PC-3 (cell line): Measurements from ENCODE around the gene TCF7L1. TPM values are rescaled to one million over a fixed set of nuclear protein-coding genes. Genes with fewer than 3 reads are reported as not detected.
A peak's percentile ranks its signal among the peaks of the same experiment; 100 is the strongest.

ENCODE experiments used
- ATAC-seq: fragments of 200-7000 bp; cut with Tn5 transposase; 2 replicates; pipeline ENCODE4 v1.9.1; 2020; ENCODE audit warnings: mild to moderate bottlenecking, moderate library complexity
- BruUV-seq: library from RNA; stranded (reverse); fragments of 400-500 nt; replicated peaks from 2 replicates; lab custom pipeline; 2021; lab: Mats Ljungman, UMichigan
- CTCF ChIA-PET: fragments of 300-600 bp; sonication (Branson Sonifier 250); formaldehyde crosslinking; loops from one replicate; lab custom pipeline; 2022; ENCODE audit warnings: antibody characterized with exemption; lab: Charles Lee
- POLR2A ChIA-PET: fragments of 300-600 bp; sonication (Branson Sonifier 250); formaldehyde crosslinking; loops from one replicate; lab custom pipeline; 2022; ENCODE audit warnings: antibody characterized with exemption; ENCODE audit not compliant: unreplicated experiment; lab: Charles Lee
- DNase-seq: peaks from one replicate; pipeline ENCODE4 v3.0.0-alpha.2; 2015
- H2AFZ ChIP-seq: fragments of 300-600 bp; sonication (generic); 2 replicates; pipeline ENCODE4 v1.6.0; 2016; ENCODE audit warnings: antibody characterized with exemption, low read length
- H3F3A ChIP-seq: fragments of 300-600 bp; sonication (generic); one replicate; pipeline ENCODE4 v1.6.0; 2017; ENCODE audit warnings: antibody characterized with exemption, low read length, control low read depth, mild to moderate bottlenecking; ENCODE audit not compliant: unreplicated experiment
- H3K27ac ChIP-seq: fragments of 300-600 bp; sonication (generic); 2 replicates; pipeline ENCODE4 v1.5.1; 2016; ENCODE audit warnings: mild to moderate bottlenecking, low read length
- H3K27me3 ChIP-seq: fragments of 300-600 bp; sonication (generic); 2 replicates; pipeline ENCODE4 v1.6.1; 2016; ENCODE audit warnings: low read length, mixed read lengths
- H3K36me3 ChIP-seq: fragments of 300-600 bp; sonication (generic); 2 replicates; pipeline ENCODE4 v1.6.1; 2016; ENCODE audit warnings: low read depth, mixed run types, low read length, mixed read lengths
- H3K4me1 ChIP-seq: fragments of 300-600 bp; sonication (generic); 2 replicates; pipeline ENCODE4 v1.5.1; 2016; ENCODE audit warnings: low read length; ENCODE audit not compliant: insufficient read depth
- H3K4me2 ChIP-seq: fragments of 300-600 bp; sonication (generic); 2 replicates; pipeline ENCODE4 v1.6.0; 2016; ENCODE audit warnings: low read length
- H3K4me3 ChIP-seq: fragments of 300-600 bp; sonication (generic); 2 replicates; pipeline ENCODE4 v1.5.1; 2016; ENCODE audit warnings: mild to moderate bottlenecking, low read length, mixed read lengths
- H3K79me2 ChIP-seq: fragments of 300-600 bp; sonication (generic); 2 replicates; pipeline ENCODE4 v1.6.1; 2017; ENCODE audit warnings: low read length, mixed read lengths
- H3K9ac ChIP-seq: fragments of 300-600 bp; sonication (generic); 2 replicates; pipeline ENCODE4 v1.6.0; 2016; ENCODE audit warnings: mild to moderate bottlenecking, low read length
- H3K9me2 ChIP-seq: fragments of 300-600 bp; sonication (generic); replicated peaks from 2 replicates; pipeline ENCODE4 v1.6.1; 2016; ENCODE audit warnings: mixed run types, low read length, mixed read lengths
- H3K9me3 ChIP-seq: fragments of 300-600 bp; sonication (generic); 2 replicates; pipeline ENCODE4 v1.6.1; 2016; ENCODE audit warnings: low read length, mixed read lengths
- H4K20me1 ChIP-seq: fragments of 300-600 bp; sonication (generic); 2 replicates; pipeline ENCODE4 v1.6.1; 2016; ENCODE audit warnings: low read length, mixed read lengths
- CTCF ChIP-seq: fragments of 300-600 bp; sonication (generic); conservative IDR thresholded peaks from 2 replicates; pipeline ENCODE4 v1.5.1; 2017; ENCODE audit warnings: antibody characterized with exemption, low read depth, mild to moderate bottlenecking, low read length
- EZH2 ChIP-seq: fragments of 300-600 bp; sonication (generic); IDR thresholded peaks from one replicate; pipeline ENCODE4 v1.6.1; 2017; ENCODE audit warnings: antibody characterized with exemption, mild to moderate bottlenecking, low read length; ENCODE audit not compliant: unreplicated experiment
- EZH2phosphoT487 ChIP-seq: fragments of 300-600 bp; sonication (generic); IDR thresholded peaks from 2 replicates; pipeline ENCODE4 v1.6.1; 2018; ENCODE audit warnings: mild to moderate bottlenecking, antibody characterized with exemption, low read length, borderline replicate concordance
- intact Hi-C: fragments of 100-400 bp; cut with micrococcal nuclease; formaldehyde crosslinking; loops from 2 replicates; pipeline ENCODE4 v1.9.0; 2023
- total RNA-seq: library from RNA; depleted of rRNA; stranded (reverse); fragments of >200 nt; gene quantifications from 2 replicates; pipeline ENCODE4 v1.2.3, GENCODE V29; 2014

Gene TCF7L1
- total RNA-seq, 1 experiment from 2014 or later: 1.8 TPM

- BruUV-seq: no TSS peak
- Histone ChIP-seq H3F3A (no peaks in the 10 kb centered on the region), H3K36me3 (no peaks in the 10 kb centered on the region), H3K4me1 (peaks cover 21% of the 10 kb centered on the region), H3K4me2 (no peak overlapping the region), H2AFZ (no peak overlapping the region), H4K20me1 (no peaks in the 10 kb centered on the region), H3K9me3 (no peaks in the 10 kb centered on the region), H3K27ac (no peak overlapping the region), H3K9ac (no peak overlapping the region), H3K9me2 (no peaks in the 10 kb centered on the region), H3K4me3 (no peak overlapping the region), H3K27me3 (no peaks in the 10 kb centered on the region), H3K79me2 (no peaks in the 10 kb centered on the region)
- CTCF ChIA-PET: no interaction called here
- no peak for ATAC-seq
- intact Hi-C loops: no loop called here
- no peak for DNase-seq
- POLR2A ChIA-PET: no interaction called here
- TF ChIP-seq EZH2 (no peak), CTCF (no peak), EZH2phosphoT487 (no peak)
These were observed 122.2 kb downstream of the TCF7L1 start for GRCh38 chr2:85255456-85255812.

- H3F3A ChIP-seq: no peaks in the 10 kb centered on the region
- POLR2A ChIA-PET: no interaction called here
- H3K27me3 ChIP-seq: no peaks in the 10 kb centered on the region
- ATAC-seq (no peak), DNase-seq (peak; percentile 19)
- no peak overlapping the region for H3K27ac ChIP-seq
- H3K4me1 ChIP-seq: peaks cover 21% of the 10 kb centered on the region
- no peaks in the 10 kb centered on the region for H3K79me2 ChIP-seq
- intact Hi-C loops: no loop called here
- no peaks in the 10 kb centered on the region for H4K20me1 ChIP-seq
- H3K36me3 ChIP-seq: no peaks in the 10 kb centered on the region
- BruUV-seq: no TSS peak
- no peak overlapping the region for H3K4me2 ChIP-seq
- CTCF ChIA-PET: no interaction called here
- no peak overlapping the region for H3K9ac ChIP-seq
- TF ChIP-seq EZH2phosphoT487 (no peak), CTCF (no peak), EZH2 (no peak)
- no peaks in the 10 kb centered on the region for H3K9me2 ChIP-seq
- H3K4me3 ChIP-seq: no peak overlapping the region
- H2AFZ ChIP-seq: no peak overlapping the region
- H3K9me3 ChIP-seq: no peaks in the 10 kb centered on the region
These were observed 122.8 kb downstream of the TCF7L1 start for GRCh38 chr2:85255813-85256594.

- H3K9me3 ChIP-seq: no peaks in the 10 kb centered on the region
- no peaks in the 10 kb centered on the region for H3K27me3 ChIP-seq
- POLR2A ChIA-PET: no interaction called here
- H3K9ac ChIP-seq: no peak overlapping the region
- no peaks in the 10 kb centered on the region for H3K79me2 ChIP-seq
- no peak for TF ChIP-seq CTCF
- TF ChIP-seq EZH2: no peak
- no peak for TF ChIP-seq EZH2phosphoT487
- no peaks in the 10 kb centered on the region for H4K20me1 ChIP-seq
- H3K27ac ChIP-seq: no peak overlapping the region
- no TSS peak for BruUV-seq
- CTCF ChIA-PET: interaction anchor here (0.7 kb wide), 1 partner anchor 72 kb away, joined by 3 read pairs; no protein-coding TSS in a partner anchor
- H3K4me2 ChIP-seq: no peak overlapping the region
- no peak overlapping the region for H3K4me3 ChIP-seq
- ATAC-seq (no peak), DNase-seq (peak; percentile 13)
- no peak overlapping the region for H2AFZ ChIP-seq
- intact Hi-C loops: no loop called here
- peaks cover 21% of the 10 kb centered on the region for H3K4me1 ChIP-seq
- H3F3A ChIP-seq: no peaks in the 10 kb centered on the region
- no peaks in the 10 kb centered on the region for H3K9me2 ChIP-seq
- no peaks in the 10 kb centered on the region for H3K36me3 ChIP-seq
These were observed 124.3 kb downstream of the TCF7L1 start for GRCh38 chr2:85257359-85257969.
